Neural cell (in vitro differentiated cells): Measurements from ENCODE around the gene DEDD.

Experiments
- EP300 ChIP-seq: fragments of 450-650 bp; conservative IDR thresholded peaks from 2 replicates; pipeline ENCODE4 v1.6.1; 2014; ENCODE audit warnings: antibody characterized with exemption, mild to moderate bottlenecking, moderate library complexity; ENCODE audit not compliant: poor library complexity, severe bottlenecking
- EZH2 ChIP-seq: fragments of 200-600, 300-800 bp; shearing (Covaris generic), sonication (generic); IDR thresholded peaks from 2 replicates; pipeline ENCODE4 v1.6.1; 2014; ENCODE audit warnings: antibody characterized with exemption, low read length, borderline replicate concordance, mild to moderate bottlenecking; ENCODE audit not compliant: insufficient read depth, poor library complexity, severe bottlenecking
- MXI1 ChIP-seq: fragments of 450-650 bp; conservative IDR thresholded peaks from 2 replicates; pipeline ENCODE4 v1.6.1; 2014; ENCODE audit warnings: antibody characterized with exemption, mild to moderate bottlenecking; ENCODE audit not compliant: poor library complexity, severe bottlenecking
- POLR2AphosphoS5 ChIP-seq: IDR thresholded peaks from 2 replicates; pipeline ENCODE4 v1.6.1; 2012
- RAD21 ChIP-seq: fragments of 450-650 bp; conservative IDR thresholded peaks from 2 replicates; pipeline ENCODE4 v1.6.1; 2014; ENCODE audit warnings: antibody characterized with exemption, mild to moderate bottlenecking, moderate library complexity
- REST ChIP-seq: IDR thresholded peaks from 2 replicates; pipeline ENCODE4 v1.6.1; 2012; ENCODE audit warnings: borderline replicate concordance
- SMC3 ChIP-seq: fragments of 450-650 bp; conservative IDR thresholded peaks from 2 replicates; pipeline ENCODE4 v1.6.1; 2014; ENCODE audit warnings: antibody characterized with exemption, mild to moderate bottlenecking, moderate library complexity; ENCODE audit not compliant: poor library complexity
- TF ChIP-seq, protein P1 (sequence below): fragments of 450-650 bp; IDR thresholded peaks from 2 replicates; pipeline ENCODE4 v1.5.1; 2014; ENCODE audit warnings: antibody characterized with exemption, mild to moderate bottlenecking, moderate library complexity; ENCODE audit not compliant: poor library complexity, severe bottlenecking

- no peak for TF ChIP-seq EZH2
- TF ChIP-seq REST, result no peak
- no peak for TF ChIP-seq SMC3
- no peak for TF ChIP-seq POLR2AphosphoS5
- TF ChIP-seq, protein P1, sequence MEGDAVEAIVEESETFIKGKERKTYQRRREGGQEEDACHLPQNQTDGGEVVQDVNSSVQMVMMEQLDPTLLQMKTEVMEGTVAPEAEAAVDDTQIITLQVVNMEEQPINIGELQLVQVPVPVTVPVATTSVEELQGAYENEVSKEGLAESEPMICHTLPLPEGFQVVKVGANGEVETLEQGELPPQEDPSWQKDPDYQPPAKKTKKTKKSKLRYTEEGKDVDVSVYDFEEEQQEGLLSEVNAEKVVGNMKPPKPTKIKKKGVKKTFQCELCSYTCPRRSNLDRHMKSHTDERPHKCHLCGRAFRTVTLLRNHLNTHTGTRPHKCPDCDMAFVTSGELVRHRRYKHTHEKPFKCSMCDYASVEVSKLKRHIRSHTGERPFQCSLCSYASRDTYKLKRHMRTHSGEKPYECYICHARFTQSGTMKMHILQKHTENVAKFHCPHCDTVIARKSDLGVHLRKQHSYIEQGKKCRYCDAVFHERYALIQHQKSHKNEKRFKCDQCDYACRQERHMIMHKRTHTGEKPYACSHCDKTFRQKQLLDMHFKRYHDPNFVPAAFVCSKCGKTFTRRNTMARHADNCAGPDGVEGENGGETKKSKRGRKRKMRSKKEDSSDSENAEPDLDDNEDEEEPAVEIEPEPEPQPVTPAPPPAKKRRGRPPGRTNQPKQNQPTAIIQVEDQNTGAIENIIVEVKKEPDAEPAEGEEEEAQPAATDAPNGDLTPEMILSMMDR, result no peak
- TF ChIP-seq EP300, result no peak
- no peak for TF ChIP-seq RAD21
- TF ChIP-seq MXI1, result no peak
Measured at GRCh38 chr1:161099090-161099802, 33.2 kb downstream of the DEDD start.
